ENCODE data around the gene RAE1.

GRCh38 chr20:57405236-57406016, 54.4 kb downstream of the RAE1 start:
- no peak for TF ChIP-seq POLR2A (IDR thresholded peaks at IDR 0.05)
- no peak for TF ChIP-seq CTCF (IDR thresholded peaks at IDR 0.05)

All from esophagus squamous epithelium (tissue), 4 donors.